HepG2 (cell line): Measurements from ENCODE around the gene PDGFRB. TPM values are rescaled to one million over a fixed set of nuclear protein-coding genes. Genes with fewer than 3 reads are reported as not detected.

ENCODE experiments used
- ATAC-seq: fragments of 200-7000 bp; cut with Tn5 transposase; 3 replicates; pipeline ENCODE4 v1.9.1; 2020; ENCODE audit warnings: mild to moderate bottlenecking, moderate library complexity
- BruUV-seq: library from RNA; stranded (reverse); fragments of 400-500 nt; replicated peaks from 2 replicates; lab custom pipeline; 2021; lab: Mats Ljungman, UMichigan
- CTCF ChIA-PET: fragments of 300-600 bp; formaldehyde crosslinking; extraction: SDS; loops from one replicate; lab custom pipeline; 2021; ENCODE audit warnings: low total read pairs, inconsistent platforms, low intra/inter-chr PET ratio; lab: Yijun Ruan, JAX
- POLR2A ChIA-PET: fragments of 350-600 bp; sonication (Branson Sonifier 250); formaldehyde crosslinking; loops from one replicate; lab custom pipeline; 2020; ENCODE audit warnings: antibody characterized with exemption, inconsistent platforms; lab: Yijun Ruan, JAX
- DNase-seq: peaks from one replicate; pipeline ENCODE4 v3.0.0-alpha.2; 2015; ENCODE audit warnings: low spot score
- FAIRE-seq: peaks from 3 replicates; lab custom pipeline; 2011; peaks lifted over from hg19 to GRCh38; lab: Jason Lieb, UNC
- H2AFZ ChIP-seq: one replicate; pipeline ENCODE4 v1.6.1; 2011; ENCODE audit warnings: low read length, inconsistent platforms
- H3K27ac ChIP-seq: fragments of 300-600 bp; 3 replicates; pipeline ENCODE4 v1.8.0; 2011; ENCODE audit warnings: mixed run types, mild to moderate bottlenecking, mixed read lengths, low read length, inconsistent platforms; ENCODE audit not compliant: insufficient read depth; ENCODE audit errors: extremely low read length
- H3K27me3 ChIP-seq, 2 experiments: fragments of 200-600 bp in 1 of 2; 2 replicates in 1 of 2; 3 replicates in 1 of 2; pipeline versions ENCODE4 v1.6.0 to v1.8.0; 2011; ENCODE audit warnings: low read length in 2 of 2, mild to moderate bottlenecking in 2 of 2, moderate library complexity in 2 of 2, inconsistent platforms in 1 of 2; ENCODE audit not compliant: insufficient read depth in 2 of 2, control insufficient read depth in 1 of 2
- H3K36me3 ChIP-seq, 2 experiments: fragments of 200-600 bp in 1 of 2; replicated peaks in 1 of 2; 2 replicates in 1 of 2; 3 replicates in 1 of 2; pipeline versions ENCODE4 v1.5.1 to v1.8.0; 2011; ENCODE audit warnings: low read length in 2 of 2, inconsistent platforms in 1 of 2; ENCODE audit not compliant: insufficient read depth in 2 of 2, control insufficient read depth in 1 of 2
- H3K4me1 ChIP-seq: 2 replicates; pipeline ENCODE4 v1.5.1; 2012; ENCODE audit warnings: low read length, inconsistent platforms; ENCODE audit not compliant: insufficient read depth
- H3K4me2 ChIP-seq: 2 replicates; pipeline ENCODE4 v1.6.0; 2011; ENCODE audit warnings: low read depth, low read length, inconsistent platforms
- H3K4me3 ChIP-seq, 3 experiments: fragments of 200-600 bp in 1 of 3; sonication (generic), shearing (Covaris generic) in 1 of 3; replicated peaks in 1 of 3; 2 replicates each; pipeline ENCODE4 v1.5.1; 2011 to 2016; ENCODE audit warnings: low read length in 3 of 3, inconsistent platforms in 2 of 3, low read depth in 2 of 3, mild to moderate bottlenecking in 2 of 3, control low read depth in 1 of 3, mixed read lengths in 1 of 3; ENCODE audit not compliant: insufficient read depth in 1 of 3
- H3K79me2 ChIP-seq: one replicate; pipeline ENCODE4 v1.6.1; 2011; ENCODE audit warnings: low read length, inconsistent platforms; ENCODE audit not compliant: insufficient read depth
- H3K9ac ChIP-seq: 2 replicates; pipeline ENCODE4 v1.6.0; 2011; ENCODE audit warnings: mild to moderate bottlenecking, low read depth, low read length, inconsistent platforms; ENCODE audit not compliant: insufficient read depth
- H3K9me3 ChIP-seq: 2 replicates; pipeline ENCODE4 v1.5.1; 2012; ENCODE audit warnings: mild to moderate bottlenecking, low read length
- H4K20me1 ChIP-seq: 2 replicates; pipeline ENCODE4 v1.6.0; 2011; ENCODE audit warnings: inconsistent platforms, mild to moderate bottlenecking, low read length, moderate library complexity; ENCODE audit not compliant: insufficient read depth
- AHDC1 ChIP-seq: sonication (generic); formaldehyde crosslinking; IDR thresholded peaks from 2 replicates; pipeline ENCODE4 v1.5.1; 2020; ENCODE audit warnings: mild to moderate bottlenecking, missing genetic modification reagents, borderline replicate concordance
- NFE2L2 ChIP-seq: fragments of 150-350 bp; IDR thresholded peaks from 2 replicates; pipeline ENCODE4 v1.6.1; 2014; ENCODE audit warnings: low read length
- RARA ChIP-seq: IDR thresholded peaks from 2 replicates; pipeline ENCODE4 v1.6.1; 2016; ENCODE audit warnings: missing genetic modification reagents, missing compliant biosample characterization
- ZNF235 ChIP-seq: sonication (generic); formaldehyde crosslinking; IDR thresholded peaks from 2 replicates; pipeline ENCODE4 v1.8.1; 2023; ENCODE audit warnings: mild to moderate bottlenecking, missing genetic modification reagents, borderline replicate concordance
- ZNF318 ChIP-seq: sonication (generic); formaldehyde crosslinking; IDR thresholded peaks from 2 replicates; pipeline ENCODE4 v1.4.0; 2020; ENCODE audit warnings: mild to moderate bottlenecking, missing genetic modification reagents
- ZSCAN22 ChIP-seq: sonication (generic); formaldehyde crosslinking; IDR thresholded peaks from 2 replicates; pipeline ENCODE4 v1.4.0; 2020; ENCODE audit warnings: mild to moderate bottlenecking, missing genetic modification reagents
- WGBS: methylation state at CpG from one replicate; pipeline ENCODE4 v1.1.6; 2017; ENCODE audit warnings: low lambda C conversion rate; 5-methylcytosine and 5-hydroxymethylcytosine counted together
- in situ Hi-C: cut with HindIII; loops from 2 replicates; pipeline ENCODE4 v1.10.0; 2017; ENCODE audit warnings: low pct_unique_long_range_greater_than_20kb; ENCODE audit not compliant: extremely low pct_ligation_motif_present
- intact Hi-C: fragments of 100-400 bp; cut with micrococcal nuclease; formaldehyde crosslinking; loops from one replicate; pipeline ENCODE4 v1.10.0; 2022; ENCODE audit not compliant: unreplicated experiment
- polyA plus RNA-seq, 8 experiments: library from polyadenylated mRNA; depleted of rRNA in 3 of 8; stranded (reverse) in 7 of 8; unstranded in 1 of 8; fragments of >200 nt; fragmentation: Illumina TruSeq in 4 of 8; extraction: Trizol in 4 of 8; gene quantifications; 2 replicates each; pipeline versions ENCODE4 v1.2.1 to v1.2.3, GENCODE V29; 2011 to 2016; ENCODE audit warnings: low read depth in 4 of 8, missing spikeins in 1 of 8, mixed read lengths in 1 of 8; ENCODE audit not compliant: insufficient read depth in 1 of 8
- total RNA-seq, 5 experiments: library from RNA; depleted of rRNA; stranded (reverse); fragments of >200 nt; fragmentation: Illumina TruSeq; extraction: Trizol; gene quantifications; 2 replicates each; pipeline ENCODE4 v1.2.3, GENCODE V29; 2016; ENCODE audit warnings: low read depth in 1 of 5
- TF ChIP-seq, protein P1 (sequence below): sonication (generic); formaldehyde crosslinking; IDR thresholded peaks from 2 replicates; pipeline ENCODE4 v1.5.0; 2020; ENCODE audit warnings: mild to moderate bottlenecking, low read depth, missing genetic modification reagents, borderline replicate concordance
- TF ChIP-seq, protein P2 (sequence below): sonication (generic); formaldehyde crosslinking; IDR thresholded peaks from 2 replicates; pipeline ENCODE4 v1.8.0; 2022; ENCODE audit warnings: mild to moderate bottlenecking, missing genetic modification reagents

Gene PDGFRB
- total and polyA plus RNA-seq, 2 of the 13 experiments (the other 11 are each of a cell fraction or from before 2014, with no cell fraction given) = 4.0 to 21.0 TPM

- Histone ChIP-seq H3K4me1 (peaks cover 17% of the 10 kb centered on the region), H3K4me3 (no peak overlapping the region), H3K27me3 (peaks cover 2 to 22% of the 10 kb centered on the region in 2 experiments; a peak in 2 of 5 replicates), H3K79me2 (no peaks in the 10 kb centered on the region), H3K9ac (no peak overlapping the region), H2AFZ (no peak overlapping the region), H3K36me3 (no peaks in the 10 kb centered on the region), H3K27ac (no peak overlapping the region), H4K20me1 (no peaks in the 10 kb centered on the region), H3K4me2 (no peak overlapping the region), H3K9me3 (no peaks in the 10 kb centered on the region)
- FAIRE-seq (no peak), ATAC-seq (no peak), DNase-seq (no peak)
- CTCF ChIA-PET = no interaction called here
- in situ Hi-C loops (no loop called here), intact Hi-C loops (no loop called here)
- POLR2A ChIA-PET = no interaction called here
- no TSS peak for BruUV-seq
- WGBS = 37% methylated on average over 4 of the region's 8 CpGs
- TF ChIP-seq AHDC1 (CRISPR knock-in tag) = no peak
- TF ChIP-seq ZNF318 (CRISPR knock-in tag) = no peak
- no peak for TF ChIP-seq NFE2L2
- no peak for TF ChIP-seq ZNF235
- TF ChIP-seq RARA (CRISPR knock-in tag) = no peak
- TF ChIP-seq ZSCAN22 (CRISPR knock-in tag) = no peak
- TF ChIP-seq, protein P1, sequence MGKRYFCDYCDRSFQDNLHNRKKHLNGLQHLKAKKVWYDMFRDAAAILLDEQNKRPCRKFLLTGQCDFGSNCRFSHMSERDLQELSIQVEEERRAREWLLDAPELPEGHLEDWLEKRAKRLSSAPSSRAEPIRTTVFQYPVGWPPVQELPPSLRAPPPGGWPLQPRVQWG = no peak
- TF ChIP-seq, protein P2, sequence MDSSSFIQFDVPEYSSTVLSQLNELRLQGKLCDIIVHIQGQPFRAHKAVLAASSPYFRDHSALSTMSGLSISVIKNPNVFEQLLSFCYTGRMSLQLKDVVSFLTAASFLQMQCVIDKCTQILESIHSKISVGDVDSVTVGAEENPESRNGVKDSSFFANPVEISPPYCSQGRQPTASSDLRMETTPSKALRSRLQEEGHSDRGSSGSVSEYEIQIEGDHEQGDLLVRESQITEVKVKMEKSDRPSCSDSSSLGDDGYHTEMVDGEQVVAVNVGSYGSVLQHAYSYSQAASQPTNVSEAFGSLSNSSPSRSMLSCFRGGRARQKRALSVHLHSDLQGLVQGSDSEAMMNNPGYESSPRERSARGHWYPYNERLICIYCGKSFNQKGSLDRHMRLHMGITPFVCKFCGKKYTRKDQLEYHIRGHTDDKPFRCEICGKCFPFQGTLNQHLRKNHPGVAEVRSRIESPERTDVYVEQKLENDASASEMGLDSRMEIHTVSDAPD (CRISPR knock-in tag) = no peak
Measured at GRCh38 chr5:150111122-150111521, 44.5 kb downstream of the PDGFRB start.
